HEK293T (cell line): ENCODE measurements around the gene HTRA3.

Experiments used
- CTCF ChIA-PET: fragments of 350-600 bp; formaldehyde crosslinking; extraction: SDS; loops from one replicate; lab custom pipeline; 2021; ENCODE audit warnings: antibody characterized with exemption, inconsistent platforms; lab: Yijun Ruan, JAX
- POLR2A ChIA-PET: fragments of 350-600 bp; formaldehyde crosslinking; extraction: SDS; loops from one replicate; lab custom pipeline; 2020; ENCODE audit warnings: antibody characterized with exemption, inconsistent platforms; lab: Yijun Ruan, JAX
- DNase-seq: peaks from one replicate; pipeline ENCODE4 v3.0.0; 2012; ENCODE audit warnings: mixed read lengths; ENCODE audit errors: extremely low spot score
- ARNT ChIP-seq: fragments of 450-650 bp; IDR thresholded peaks from 2 replicates; pipeline ENCODE4 v1.6.1; 2017; ENCODE audit warnings: mild to moderate bottlenecking
- BHLHE40 ChIP-seq: fragments of 450-650 bp; IDR thresholded peaks from 2 replicates; pipeline ENCODE4 v1.6.1; 2016; ENCODE audit warnings: mild to moderate bottlenecking, moderate library complexity, borderline replicate concordance
- CTBP1 ChIP-seq: fragments of 450-650 bp; IDR thresholded peaks from 2 replicates; pipeline ENCODE4 v1.6.1; 2016; ENCODE audit warnings: borderline replicate concordance
- ELF4 ChIP-seq: fragments of 450-650 bp; IDR thresholded peaks from 2 replicates; pipeline ENCODE4 v1.6.1; 2017; ENCODE audit warnings: antibody characterized with exemption
- FOXA1 ChIP-seq: fragments of 450-650 bp; IDR thresholded peaks from 2 replicates; pipeline ENCODE4 v1.6.1; 2016; ENCODE audit warnings: mild to moderate bottlenecking
- FOXK2 ChIP-seq: fragments of 450-650 bp; IDR thresholded peaks from 2 replicates; pipeline ENCODE4 v1.6.1; 2016; ENCODE audit warnings: mild to moderate bottlenecking
- FOXM1 ChIP-seq: fragments of 450-650 bp; IDR thresholded peaks from 2 replicates; pipeline ENCODE4 v1.6.1; 2017; ENCODE audit warnings: mild to moderate bottlenecking, borderline replicate concordance
- HDGF ChIP-seq: fragments of 450-650 bp; IDR thresholded peaks from 2 replicates; pipeline ENCODE4 v1.6.1; 2017; ENCODE audit warnings: antibody characterized with exemption, borderline replicate concordance
- L3MBTL2 ChIP-seq: fragments of 450-650 bp; conservative IDR thresholded peaks from 2 replicates; pipeline ENCODE4 v1.6.1; 2016; ENCODE audit warnings: mild to moderate bottlenecking
- LEF1 ChIP-seq: fragments of 450-650 bp; IDR thresholded peaks from 2 replicates; pipeline ENCODE4 v1.6.1; 2017; ENCODE audit warnings: mild to moderate bottlenecking, borderline replicate concordance
- NFRKB ChIP-seq: fragments of 450-650 bp; IDR thresholded peaks from 2 replicates; pipeline ENCODE4 v1.6.1; 2016; ENCODE audit warnings: mild to moderate bottlenecking, moderate library complexity
- PKNOX1 ChIP-seq: fragments of 450-650 bp; IDR thresholded peaks from 2 replicates; pipeline ENCODE4 v1.6.1; 2016
- SP1 ChIP-seq: fragments of 450-650 bp; IDR thresholded peaks from 2 replicates; pipeline ENCODE4 v1.6.1; 2017
- SUZ12 ChIP-seq: fragments of 450-650 bp; IDR thresholded peaks from 2 replicates; pipeline ENCODE4 v1.6.1; 2016; ENCODE audit warnings: mild to moderate bottlenecking
- TARDBP ChIP-seq: fragments of 450-650 bp; IDR thresholded peaks from 2 replicates; pipeline ENCODE4 v1.6.1; 2016
- ZNF384 ChIP-seq: fragments of 450-650 bp; IDR thresholded peaks from 2 replicates; pipeline ENCODE4 v1.6.1; 2016

Gene HTRA3

GRCh38 chr4:8329859-8330761 is 60.6 kb downstream of the HTRA3 start:
- ChIA-PET POLR2A (no interaction called here), CTCF (interaction anchor here (0.8 kb wide), 1 partner anchor 13 kb away, joined by 4 read pairs; no protein-coding TSS in a partner anchor)
- no peak for DNase-seq
- TF ChIP-seq BHLHE40 (no peak), HDGF (no peak), TARDBP (no peak), NFRKB (no peak), ELF4 (no peak), FOXK2 (no peak), PKNOX1 (no peak), FOXA1 (no peak), SP1 (no peak), L3MBTL2 (no peak), FOXM1 (no peak), CTBP1 (no peak), ZNF384 (no peak), LEF1 (no peak), ARNT (no peak), SUZ12 (no peak)

- CTCF ChIA-PET, result interaction anchor here (0.8 kb wide), 1 partner anchor 12 kb away, joined by 4 read pairs; no protein-coding TSS in a partner anchor
- no peak for TF ChIP-seq PKNOX1
- TF ChIP-seq CTBP1, result no peak
- TF ChIP-seq BHLHE40, result no peak
- no peak for TF ChIP-seq ARNT
- TF ChIP-seq L3MBTL2, result no peak
- no peak for TF ChIP-seq NFRKB
- TF ChIP-seq SUZ12, result no peak
- TF ChIP-seq SP1, result no peak
- POLR2A ChIA-PET, result no interaction called here
- no peak for DNase-seq
Measured at GRCh38 chr4:8330821-8331574, 61.4 kb downstream of the HTRA3 start.

GRCh38 chr4:8331575-8331955 is 62.0 kb downstream of the HTRA3 start:
- POLR2A ChIA-PET, result no interaction called here
- no peak for DNase-seq
- CTCF ChIA-PET, result no interaction called here
- no peak for TF ChIP-seq BHLHE40
- no peak for TF ChIP-seq LEF1

DNA sequence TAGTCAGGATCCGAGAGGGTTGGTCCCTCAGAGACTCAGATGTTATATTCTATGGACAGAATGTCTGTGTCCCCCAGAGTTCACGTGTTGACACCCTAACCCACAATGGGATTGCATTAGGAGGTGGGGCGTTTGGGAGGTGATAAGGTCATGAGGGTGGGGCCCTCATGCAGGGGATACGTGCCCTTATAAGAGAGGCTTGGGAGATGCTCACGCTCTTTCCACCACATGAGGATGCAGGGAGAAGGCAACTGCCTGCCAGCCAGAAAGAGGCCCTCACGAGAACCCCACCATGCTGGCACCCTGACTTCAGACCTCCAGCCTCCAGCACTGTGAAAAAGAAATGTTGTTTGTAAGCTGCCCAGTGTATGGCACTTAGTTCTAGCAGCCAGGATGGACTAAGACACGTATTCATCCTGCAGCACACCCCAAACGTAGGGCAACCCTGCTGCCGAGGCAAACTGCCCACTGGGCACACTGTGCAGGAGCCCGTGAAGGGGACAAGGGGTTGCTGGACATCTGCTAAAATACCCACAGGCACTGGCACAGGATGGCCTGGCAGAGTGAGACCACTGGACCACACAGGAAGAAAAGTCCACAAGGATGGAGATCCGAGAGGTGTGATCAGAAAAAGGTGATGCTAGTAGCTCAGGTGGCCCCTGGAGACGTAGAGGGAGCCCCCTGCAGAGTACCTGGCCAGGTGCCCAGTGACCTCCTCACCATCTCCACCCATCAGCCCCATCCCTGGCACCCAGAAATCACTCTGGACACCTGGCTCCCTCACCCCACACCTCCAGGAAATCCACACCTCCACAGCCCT is 62.7 kb downstream of the HTRA3 start:
- no peak for TF ChIP-seq ARNT
- no peak for TF ChIP-seq BHLHE40
- no peak for TF ChIP-seq ELF4
- no peak for TF ChIP-seq TARDBP
- TF ChIP-seq HDGF, result no peak
- TF ChIP-seq FOXA1, result no peak
- TF ChIP-seq FOXM1, result no peak
- TF ChIP-seq PKNOX1, result no peak
- TF ChIP-seq SUZ12, result no peak
- ChIA-PET POLR2A (no interaction called here), CTCF (no interaction called here)
- DNase-seq, result no peak

GRCh38 chr4:8332891-8333331 is 63.4 kb downstream of the HTRA3 start:
- no peak for DNase-seq
- POLR2A ChIA-PET, result no interaction called here
- CTCF ChIA-PET, result no interaction called here
- TF ChIP-seq SP1 (no peak), PKNOX1 (no peak), CTBP1 (no peak), NFRKB (no peak), FOXM1 (no peak), LEF1 (no peak), TARDBP (no peak), FOXK2 (no peak), SUZ12 (no peak), ARNT (no peak), ZNF384 (no peak), ELF4 (no peak), FOXA1 (no peak), HDGF (no peak), L3MBTL2 (no peak), BHLHE40 (no peak)
